HEK293 (cell line): ENCODE measurements around the gene SUV39H2.

ENCODE experiments used
- CTCF ChIA-PET: fragments of 350-600 bp; formaldehyde crosslinking; extraction: SDS; loops from one replicate; lab custom pipeline; 2021; ENCODE audit warnings: antibody characterized with exemption; lab: Yijun Ruan, JAX
- POLR2A ChIA-PET: fragments of 300-600 bp; formaldehyde crosslinking; extraction: SDS; loops from one replicate; lab custom pipeline; 2020; ENCODE audit warnings: antibody characterized with exemption, inconsistent platforms; lab: Yijun Ruan, JAX
- H3K27ac ChIP-seq: fragments of 200-500 bp; sonication (Bioruptor generic); 2 replicates; pipeline ENCODE4 v1.5.1; 2014; ENCODE audit warnings: low read depth, low read length, control low read depth, inconsistent platforms; ENCODE audit errors: extremely low read depth
- H3K36me3 ChIP-seq, 2 experiments: fragments of 200-500 bp in 1 of 2; sonication (Bioruptor generic) in 1 of 2; 1 replicate in 1 of 2; 2 replicates in 1 of 2; pipeline ENCODE4 v1.5.1; 2014 to 2017; ENCODE audit warnings: inconsistent platforms in 2 of 2, low read length in 2 of 2; ENCODE audit not compliant: control insufficient read depth in 2 of 2, insufficient read depth in 1 of 2
- H3K4me1 ChIP-seq: fragments of 200-500 bp; sonication (Bioruptor generic); 2 replicates; pipeline ENCODE4 v1.5.1; 2014; ENCODE audit warnings: mild to moderate bottlenecking, low read length, inconsistent platforms; ENCODE audit not compliant: control insufficient read depth, insufficient read depth
- H3K4me3 ChIP-seq: 2 replicates; pipeline ENCODE4 v1.5.1; 2011; ENCODE audit warnings: low read depth, mild to moderate bottlenecking, control low read depth, low read length, moderate library complexity
- H3K9me3 ChIP-seq: fragments of 200-500 bp; sonication (Bioruptor generic); 2 replicates; pipeline ENCODE4 v1.5.1; 2014; ENCODE audit warnings: low read depth, low read length, inconsistent platforms; ENCODE audit not compliant: control insufficient read depth, insufficient read depth
- AEBP2 ChIP-seq: fragments of 450-650 bp; formaldehyde crosslinking; IDR thresholded peaks from 2 replicates; pipeline ENCODE4 v1.5.1; 2016; ENCODE audit warnings: missing biosample characterization, missing genetic modification characterization, borderline replicate concordance
- BCL11B ChIP-seq: fragments of 450-650 bp; formaldehyde crosslinking; IDR thresholded peaks from 2 replicates; pipeline ENCODE4 v1.5.1; 2016; ENCODE audit warnings: low read depth, missing biosample characterization, missing genetic modification characterization
- KLF1 ChIP-seq: fragments of 450-650 bp; formaldehyde crosslinking; IDR thresholded peaks from 2 replicates; pipeline ENCODE4 v1.5.1; 2016; ENCODE audit warnings: missing biosample characterization, missing genetic modification characterization
- KLF8 ChIP-seq: fragments of 450-650 bp; formaldehyde crosslinking; IDR thresholded peaks from 2 replicates; pipeline ENCODE4 v1.5.1; 2016; ENCODE audit warnings: missing biosample characterization, missing genetic modification characterization
- SETDB1 ChIP-seq: IDR thresholded peaks from one replicate; pipeline ENCODE4 v1.6.1; 2017; ENCODE audit warnings: mild to moderate bottlenecking, low read length, moderate library complexity, mixed read lengths; ENCODE audit not compliant: insufficient read length
- ZBTB8A ChIP-seq: fragments of 450-650 bp; formaldehyde crosslinking; IDR thresholded peaks from 2 replicates; pipeline ENCODE4 v1.5.1; 2016; ENCODE audit warnings: missing biosample characterization, missing genetic modification characterization
- ZNF16 ChIP-seq: fragments of 450-650 bp; formaldehyde crosslinking; IDR thresholded peaks from 2 replicates; pipeline ENCODE4 v1.5.1; 2016; ENCODE audit warnings: low read depth, missing biosample characterization, missing genetic modification characterization
- ZNF184 ChIP-seq: fragments of 450-650 bp; IDR thresholded peaks from 2 replicates; pipeline ENCODE4 v1.5.1; 2018; ENCODE audit warnings: missing biosample characterization, mild to moderate bottlenecking, missing genetic modification characterization
- ZNF248 ChIP-seq: fragments of 450-650 bp; formaldehyde crosslinking; IDR thresholded peaks from 2 replicates; pipeline ENCODE4 v1.5.1; 2017; ENCODE audit warnings: missing biosample characterization, missing genetic modification characterization
- ZNF292 ChIP-seq: fragments of 450-650 bp; formaldehyde crosslinking; IDR thresholded peaks from 2 replicates; pipeline ENCODE4 v1.5.1; 2016; ENCODE audit warnings: low read depth, missing biosample characterization, missing genetic modification characterization, borderline replicate concordance
- ZNF350 ChIP-seq: fragments of 450-650 bp; formaldehyde crosslinking; IDR thresholded peaks from 2 replicates; pipeline ENCODE4 v1.5.0; 2017; ENCODE audit warnings: missing biosample characterization, mild to moderate bottlenecking, missing genetic modification characterization
- ZNF488 ChIP-seq: fragments of 450-650 bp; formaldehyde crosslinking; IDR thresholded peaks from 2 replicates; pipeline ENCODE4 v1.5.1; 2016; ENCODE audit warnings: missing biosample characterization, missing genetic modification characterization
- ZNF513 ChIP-seq: fragments of 450-650 bp; IDR thresholded peaks from 2 replicates; pipeline ENCODE4 v1.5.1; 2018; ENCODE audit warnings: missing biosample characterization, missing genetic modification characterization
- ZNF561 ChIP-seq: fragments of 450-650 bp; IDR thresholded peaks from 2 replicates; pipeline ENCODE4 v1.5.1; 2018; ENCODE audit warnings: missing biosample characterization, missing genetic modification characterization, borderline replicate concordance
- ZNF571 ChIP-seq: fragments of 450-650 bp; formaldehyde crosslinking; IDR thresholded peaks from 2 replicates; pipeline ENCODE4 v1.5.0; 2017; ENCODE audit warnings: missing biosample characterization, missing genetic modification characterization
- ZNF580 ChIP-seq: fragments of 450-650 bp; formaldehyde crosslinking; IDR thresholded peaks from 2 replicates; pipeline ENCODE4 v1.5.1; 2016; ENCODE audit warnings: missing biosample characterization, missing genetic modification characterization
- ZNF610 ChIP-seq: fragments of 450-650 bp; formaldehyde crosslinking; IDR thresholded peaks from 2 replicates; pipeline ENCODE4 v1.5.1; 2016; ENCODE audit warnings: missing biosample characterization, missing genetic modification characterization, borderline replicate concordance
- ZNF623 ChIP-seq: fragments of 450-650 bp; formaldehyde crosslinking; IDR thresholded peaks from 2 replicates; pipeline ENCODE4 v1.5.1; 2016; ENCODE audit warnings: missing biosample characterization, missing genetic modification characterization
- ZNF629 ChIP-seq: fragments of 450-650 bp; formaldehyde crosslinking; IDR thresholded peaks from 2 replicates; pipeline ENCODE4 v1.5.1; 2017; ENCODE audit warnings: missing biosample characterization, missing genetic modification characterization
- ZNF76 ChIP-seq: fragments of 450-650 bp; formaldehyde crosslinking; IDR thresholded peaks from 2 replicates; pipeline ENCODE4; 2016; ENCODE audit warnings: low read depth, missing biosample characterization, missing genetic modification characterization, borderline replicate concordance
- ZNF776 ChIP-seq: fragments of 450-650 bp; formaldehyde crosslinking; IDR thresholded peaks from 2 replicates; pipeline ENCODE4 v1.5.0; 2017; ENCODE audit warnings: missing biosample characterization, missing genetic modification characterization, borderline replicate concordance
- ZNF777 ChIP-seq: fragments of 450-650 bp; formaldehyde crosslinking; IDR thresholded peaks from 2 replicates; pipeline ENCODE4 v1.5.1; 2017; ENCODE audit warnings: missing biosample characterization, missing genetic modification characterization, borderline replicate concordance
- ZNF785 ChIP-seq: fragments of 450-650 bp; formaldehyde crosslinking; IDR thresholded peaks from 2 replicates; pipeline ENCODE4 v1.5.1; 2016; ENCODE audit warnings: missing biosample characterization, missing genetic modification characterization

SUV39H2 gene

GRCh38 chr10:14911801-14912200 is 33.1 kb downstream of the SUV39H2 start:
- ChIA-PET POLR2A (no interaction called here), CTCF (interaction anchor here (0.8 to 1.0 kb wide), 2 partner anchors 60 to 84 kb away, joined by 3 read pairs; no protein-coding TSS in a partner anchor)
- no peaks in the 10 kb centered on the region for H3K9me3 ChIP-seq
- no peaks in the 10 kb centered on the region for H3K4me1 ChIP-seq
- peaks cover 61 to 89% of the 10 kb centered on the region in 2 experiments for H3K36me3 ChIP-seq
- H3K27ac ChIP-seq, result no peak overlapping the region
- TF ChIP-seq KLF8 (tag by site-specific recombination) (no peak), ZNF561 (tag by site-specific recombination) (no peak), ZNF776 (tag by site-specific recombination) (no peak), ZNF580 (tag by site-specific recombination) (no peak), ZNF777 (tag by site-specific recombination) (no peak), ZNF610 (tag by site-specific recombination) (no peak), ZNF16 (tag by site-specific recombination) (no peak), AEBP2 (no peak), ZNF623 (tag by site-specific recombination) (no peak), ZNF76 (tag by site-specific recombination) (no peak), KLF1 (tag by site-specific recombination) (no peak), ZNF513 (tag by site-specific recombination) (no peak), ZNF629 (tag by site-specific recombination) (no peak), ZNF785 (no peak), BCL11B (tag by site-specific recombination) (no peak), ZNF350 (no peak), ZBTB8A (tag by site-specific recombination) (no peak), ZNF488 (tag by site-specific recombination) (no peak), ZNF184 (no peak)
- TF ChIP-seq, all 188 proteins: peak for 0
- no peak overlapping the region for H3K4me3 ChIP-seq

GRCh38 chr10:14916600-14916999 is 37.9 kb downstream of the SUV39H2 start:
- Histone ChIP-seq H3K4me3 (no peak overlapping the region), H3K9me3 (no peaks in the 10 kb centered on the region), H3K4me1 (no peaks in the 10 kb centered on the region), H3K36me3 (peaks cover 32 to 87% of the 10 kb centered on the region in 2 experiments), H3K27ac (no peak overlapping the region)
- no peak for TF ChIP-seq ZNF571
- TF ChIP-seq ZNF248 (tag by site-specific recombination), result peak; percentile 91
- no peak for TF ChIP-seq ZNF292
- TF ChIP-seq SETDB1, result peak; percentile 42
- CTCF ChIA-PET, result no interaction called here
- POLR2A ChIA-PET, result no interaction called here
